DOHH2 (cell line): ENCODE results near the gene TFCP2.

ENCODE experiments used
- CTCF ChIP-seq: fragments of 200-600 bp; sonication (generic); IDR thresholded peaks from one replicate; pipeline ENCODE4 v1.5.1; 2014; ENCODE audit warnings: antibody characterized with exemption, mild to moderate bottlenecking, low read depth, low read length; ENCODE audit not compliant: poor library complexity, severe bottlenecking
- EZH2phosphoT487 ChIP-seq: fragments of 200-600 bp; sonication (generic); IDR thresholded peaks from 2 replicates; pipeline ENCODE4 v1.6.1; 2017; ENCODE audit warnings: borderline replicate concordance, mild to moderate bottlenecking, antibody characterized with exemption, low read length, moderate library complexity, mixed read lengths

GRCh38 chr12:51217133-51217967 is 44.4 kb upstream of the TFCP2 start:
- TF ChIP-seq CTCF (peak; percentile 41), EZH2phosphoT487 (no peak)
